Measurements from ENCODE around the gene HPD.

The HPD gene

DNA sequence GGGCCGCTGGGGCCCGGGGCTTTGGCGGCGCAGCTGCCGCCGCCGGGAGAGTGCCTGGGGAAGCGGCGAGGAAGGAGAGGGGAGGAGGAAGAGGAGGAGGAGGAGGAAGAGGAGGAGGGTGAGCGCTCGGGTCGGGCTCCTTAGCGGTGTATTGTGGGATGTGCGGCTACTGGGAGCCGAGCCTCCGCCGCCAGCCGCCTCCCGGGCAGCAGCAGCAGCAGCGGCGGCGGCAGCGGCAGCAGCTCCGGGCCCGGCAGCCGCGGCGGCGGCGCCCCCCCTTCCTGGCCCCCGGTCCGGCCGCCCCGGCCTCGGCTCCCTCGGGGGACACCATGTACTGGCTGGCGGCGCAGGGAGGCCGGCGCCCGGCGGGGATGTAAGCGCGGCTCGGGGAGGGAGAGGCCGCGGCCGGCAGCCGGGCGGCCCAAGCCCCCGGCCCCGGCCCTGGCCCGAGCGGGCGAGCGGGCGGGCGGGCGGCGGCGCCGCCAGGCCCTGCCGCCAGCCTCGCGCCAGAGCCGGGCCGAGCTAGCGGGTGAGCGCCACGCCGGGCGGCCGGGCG is 54.7 kb downstream of the HPD start, which contains the start of gene SETD1B:
TSS of gene SETD1B (plus strand) at position 149 of the 556 bp plus-strand sequence. CDS start 729 bp downstream, outside the sequence.
- H3K4me1 ChIP-seq (ENCODE audit: control insufficient read depth, insufficient read depth, low read length, unreplicated experiment) = peaks cover 10% of the 10 kb centered on the region
- peak within 1 kb of the TSS; percentile 97 for H3K4me3 ChIP-seq (ENCODE audit: low read depth, low read length)
- no peaks in the 10 kb centered on the region for H3K27me3 ChIP-seq (ENCODE audit: insufficient read depth, low read length)
- no peaks in the 10 kb centered on the region for H3K36me3 ChIP-seq (ENCODE audit: insufficient read depth, low read length)
- peak within 1 kb of the TSS; percentile 57 for H2AFZ ChIP-seq (ENCODE audit: low read length, unreplicated experiment)
- peaks cover 65% of the 10 kb centered on the region for H3K79me2 ChIP-seq (ENCODE audit: control insufficient read depth, insufficient read depth, low read length, unreplicated experiment)
- peak within 1 kb of the TSS; percentile 100 for H3K27ac ChIP-seq (ENCODE audit: low read depth, low read length)

DNA sequence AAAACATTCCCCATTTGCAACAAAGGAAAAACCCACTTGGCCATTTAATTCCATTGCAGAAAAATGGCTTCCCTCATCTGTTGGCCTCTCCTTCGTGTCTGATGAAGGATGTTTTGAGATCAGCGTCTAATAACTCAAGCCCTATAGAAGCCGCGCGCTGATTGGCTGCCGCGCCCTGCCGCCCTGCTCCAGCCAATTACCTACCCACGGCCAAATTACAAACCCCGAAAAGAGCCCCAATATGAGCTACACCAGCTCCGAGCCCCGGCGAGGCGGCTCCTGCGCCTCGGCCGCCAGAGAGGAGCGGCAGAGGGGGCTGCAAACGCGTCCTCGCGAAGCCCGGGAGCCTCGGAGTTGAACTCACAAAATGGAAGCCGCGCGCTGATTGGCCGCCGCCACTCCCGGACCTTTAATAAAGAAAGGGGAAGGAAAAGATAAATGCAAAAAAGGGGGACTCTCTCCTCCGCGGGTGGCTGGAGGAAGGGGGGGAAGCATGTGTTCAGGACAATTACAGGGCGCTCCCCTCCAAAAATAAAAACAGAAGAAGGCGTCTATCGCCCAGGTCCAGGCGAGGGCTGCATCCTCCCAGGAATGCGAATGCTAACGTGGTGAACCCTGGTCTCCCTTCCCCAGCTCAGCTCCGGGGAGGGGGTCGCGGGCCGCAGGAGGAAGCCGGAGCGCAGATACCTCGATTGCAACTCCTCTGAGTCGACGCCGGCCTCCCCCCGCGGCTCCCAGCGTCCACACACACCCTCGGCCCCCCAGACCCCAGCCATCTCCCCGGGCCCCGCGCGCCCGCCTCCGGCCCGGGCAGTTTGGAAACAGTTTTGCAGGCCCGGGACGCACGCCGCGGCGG is 55.6 kb downstream of the HPD start:
- Histone ChIP-seq H3K79me2 (ENCODE audit: control insufficient read depth, insufficient read depth, low read length, unreplicated experiment) (peaks cover 69% of the 10 kb centered on the region), H3K27ac (ENCODE audit: low read depth, low read length) (peak overlapping the region; percentile 100), H3K4me1 (ENCODE audit: control insufficient read depth, insufficient read depth, low read length, unreplicated experiment) (peaks cover 19% of the 10 kb centered on the region), H3K36me3 (ENCODE audit: insufficient read depth, low read length) (no peaks in the 10 kb centered on the region; the same call in 1 of the 2 replicates), H3K4me3 (ENCODE audit: low read depth, low read length) (peak overlapping the region; percentile 86), H2AFZ (ENCODE audit: low read length, unreplicated experiment) (peak overlapping the region; percentile 23), H3K27me3 (ENCODE audit: insufficient read depth, low read length) (no peaks in the 10 kb centered on the region)

DNA sequence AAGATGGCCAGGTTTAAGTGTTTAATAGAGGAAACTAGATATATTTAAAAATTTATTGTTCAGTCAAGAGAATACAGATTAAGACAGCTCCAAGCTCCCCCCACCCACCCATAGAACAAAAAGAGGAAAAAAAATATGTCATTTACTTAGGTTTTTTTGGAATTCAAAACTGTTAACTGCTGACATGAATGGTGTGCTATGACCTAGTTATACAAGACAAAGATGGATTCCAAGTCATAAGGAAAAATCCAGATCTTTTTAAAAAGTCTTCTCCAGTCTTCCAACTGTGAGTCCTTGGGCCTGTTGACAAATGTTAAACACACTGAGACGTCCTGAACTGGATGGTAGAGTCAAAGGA is 56.2 kb downstream of the HPD start:
- H3K79me2 ChIP-seq (ENCODE audit: control insufficient read depth, insufficient read depth, low read length, unreplicated experiment) = peaks cover 70% of the 10 kb centered on the region
- no peaks in the 10 kb centered on the region for H3K27me3 ChIP-seq (ENCODE audit: insufficient read depth, low read length)
- H2AFZ ChIP-seq (ENCODE audit: low read length, unreplicated experiment) = no peak overlapping the region
- peak overlapping the region; percentile 86 for H3K4me3 ChIP-seq (ENCODE audit: low read depth, low read length)
- no peaks in the 10 kb centered on the region; the same call in 1 of the 2 replicates for H3K36me3 ChIP-seq (ENCODE audit: insufficient read depth, low read length)
- peaks cover 25% of the 10 kb centered on the region for H3K4me1 ChIP-seq (ENCODE audit: control insufficient read depth, insufficient read depth, low read length, unreplicated experiment)
- peak overlapping the region; percentile 100 for H3K27ac ChIP-seq (ENCODE audit: low read depth, low read length)

DNA sequence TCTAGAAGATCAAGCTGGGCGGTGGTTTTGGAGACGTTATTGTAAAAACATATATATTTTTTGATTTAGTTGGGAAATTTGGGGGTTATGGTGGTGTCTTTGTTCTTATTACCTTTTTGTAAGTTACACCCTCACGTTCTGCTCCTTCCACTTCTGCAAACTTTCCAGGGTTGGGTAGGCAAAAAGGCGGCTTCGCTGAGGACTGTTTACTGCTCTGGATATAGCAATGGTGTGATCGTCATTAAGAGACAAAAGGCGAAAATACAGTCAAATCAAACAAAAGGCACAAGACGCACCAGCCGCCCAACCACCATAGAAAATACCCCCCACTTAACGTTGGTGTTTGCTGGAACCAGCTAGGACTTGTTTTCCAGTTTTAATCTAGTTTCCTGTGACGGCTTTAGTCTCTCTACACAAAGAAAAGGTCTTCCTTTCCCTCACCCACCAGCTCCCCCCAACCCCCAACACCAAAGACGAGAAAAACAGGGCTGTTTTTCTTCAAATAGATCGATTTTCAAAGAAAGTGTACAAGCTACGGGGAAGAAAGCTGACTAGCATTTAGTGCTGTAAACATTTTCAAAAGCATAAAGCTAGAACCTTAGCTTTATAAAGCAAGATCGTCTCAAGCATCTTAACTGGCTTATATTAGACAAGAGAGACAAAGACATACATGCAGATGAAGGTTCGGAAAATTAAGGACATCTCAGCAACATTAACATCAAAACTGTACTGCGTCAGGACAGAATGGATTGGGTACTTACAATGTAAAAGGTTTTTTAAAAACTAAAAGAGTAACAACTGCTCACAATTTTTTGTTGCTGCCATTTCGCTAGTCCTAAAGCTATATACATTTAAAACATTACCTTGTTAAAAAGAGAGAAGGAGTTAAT is 56.8 kb downstream of the HPD start:
- peaks cover 25% of the 10 kb centered on the region for H3K4me1 ChIP-seq (ENCODE audit: control insufficient read depth, insufficient read depth, low read length, unreplicated experiment)
- H3K4me3 ChIP-seq (ENCODE audit: low read depth, low read length) = peak overlapping the region; percentile 86
- no peaks in the 10 kb centered on the region; the same call in 1 of the 2 replicates for H3K36me3 ChIP-seq (ENCODE audit: insufficient read depth, low read length)
- peaks cover 68% of the 10 kb centered on the region for H3K79me2 ChIP-seq (ENCODE audit: control insufficient read depth, insufficient read depth, low read length, unreplicated experiment)
- H3K27me3 ChIP-seq (ENCODE audit: insufficient read depth, low read length) = no peaks in the 10 kb centered on the region
- peak overlapping the region; percentile 100 for H3K27ac ChIP-seq (ENCODE audit: low read depth, low read length)
- no peak overlapping the region for H2AFZ ChIP-seq (ENCODE audit: low read length, unreplicated experiment)

DNA sequence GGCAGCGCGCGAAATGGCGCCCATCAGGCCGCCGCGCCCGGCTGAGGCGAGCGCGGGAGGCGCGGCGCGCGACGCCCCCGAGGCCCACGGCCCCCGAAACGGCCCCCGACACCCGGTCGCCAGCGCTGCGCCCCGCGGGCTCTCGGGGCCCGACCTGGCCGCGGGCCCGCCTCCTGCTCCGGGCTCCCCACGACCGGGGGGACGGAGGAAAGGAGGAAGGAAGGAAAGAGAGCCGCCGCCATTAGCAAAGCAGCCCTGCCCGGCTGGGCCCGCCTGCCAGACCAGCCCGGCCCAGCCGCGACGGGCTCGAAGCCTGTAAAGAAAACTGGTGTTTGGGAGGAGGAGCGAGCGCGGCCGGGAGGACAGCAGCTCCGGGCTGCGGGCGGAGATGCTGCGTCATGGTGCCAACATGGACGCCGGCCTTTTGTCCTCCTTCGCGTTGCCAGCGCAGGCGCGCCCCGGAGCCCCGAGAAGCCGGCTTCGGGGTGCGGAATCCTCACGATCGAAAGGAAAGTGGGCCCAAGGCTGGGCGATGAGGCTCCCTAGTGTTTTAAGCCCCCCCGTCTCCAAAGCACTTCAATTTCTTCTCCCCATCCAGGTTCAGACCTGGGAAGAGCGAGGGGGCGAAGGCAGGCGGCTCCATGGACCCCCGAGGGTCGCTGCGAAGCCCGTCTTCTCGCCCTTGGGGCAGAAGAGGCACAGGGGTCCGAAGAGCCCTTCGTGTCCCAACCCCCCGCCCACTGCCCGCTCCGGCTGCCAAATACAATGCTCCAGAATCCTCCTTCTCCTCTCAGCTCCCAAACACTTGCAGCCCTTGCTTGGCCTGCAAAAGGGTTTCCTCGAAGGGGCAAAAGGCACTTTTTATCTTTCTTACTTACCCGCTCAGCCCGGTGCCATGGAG is 57.7 kb downstream of the HPD start:
- H3K36me3 ChIP-seq (ENCODE audit: insufficient read depth, low read length) = no peaks in the 10 kb centered on the region; the same call in 1 of the 2 replicates
- H3K79me2 ChIP-seq (ENCODE audit: control insufficient read depth, insufficient read depth, low read length, unreplicated experiment) = peaks cover 66% of the 10 kb centered on the region
- H2AFZ ChIP-seq (ENCODE audit: low read length, unreplicated experiment) = peak overlapping the region; percentile 26
- no peaks in the 10 kb centered on the region for H3K27me3 ChIP-seq (ENCODE audit: insufficient read depth, low read length)
- peaks cover 28% of the 10 kb centered on the region for H3K4me1 ChIP-seq (ENCODE audit: control insufficient read depth, insufficient read depth, low read length, unreplicated experiment)
- H3K4me3 ChIP-seq (ENCODE audit: low read depth, low read length) = peak overlapping the region; percentile 86
- H3K27ac ChIP-seq (ENCODE audit: low read depth, low read length) = peak overlapping the region; percentile 100

DNA sequence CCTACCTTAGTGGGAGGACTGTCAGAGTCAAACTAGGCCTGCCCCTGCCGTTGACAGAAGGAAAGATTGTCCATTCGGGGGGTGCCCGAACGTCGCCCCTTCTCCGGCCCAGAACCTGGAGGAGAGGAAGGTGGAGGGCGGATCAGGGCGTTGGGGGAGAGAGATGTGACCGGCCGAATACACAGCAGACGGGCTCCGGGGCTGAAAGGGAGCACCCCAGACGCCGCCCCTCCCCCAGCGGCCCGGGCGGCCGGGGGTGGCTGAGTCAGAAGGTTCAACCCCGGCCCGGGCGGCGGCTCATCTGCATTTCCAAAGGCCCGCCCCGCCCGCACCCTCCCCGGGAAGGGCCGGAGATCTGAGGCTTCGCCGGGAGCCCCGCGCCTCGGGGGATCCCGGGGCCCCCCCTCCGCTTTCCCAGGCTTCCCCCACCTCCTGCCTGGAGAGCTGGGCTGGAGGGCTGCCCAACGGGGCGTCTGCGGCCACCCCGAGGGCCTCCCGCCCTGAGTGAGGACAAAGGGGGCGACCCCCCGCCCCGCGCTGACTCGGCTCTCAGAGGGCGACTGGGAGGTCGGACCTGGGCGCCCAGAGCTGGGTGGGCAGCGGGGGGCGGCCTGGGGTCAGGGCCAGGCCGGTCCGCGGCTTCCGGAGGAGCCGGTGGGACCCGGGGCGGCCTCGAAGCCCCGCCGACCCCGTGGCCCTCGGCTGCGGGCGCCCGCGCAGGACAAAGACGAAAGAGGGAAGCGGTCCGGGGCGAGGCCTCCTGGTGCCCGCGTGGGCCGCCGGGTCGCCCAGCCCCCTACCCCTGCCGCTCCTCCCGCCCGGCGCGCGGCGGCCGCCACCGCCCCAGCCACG is 58.6 kb downstream of the HPD start:
- H3K79me2 ChIP-seq (ENCODE audit: control insufficient read depth, insufficient read depth, low read length, unreplicated experiment) = peaks cover 59% of the 10 kb centered on the region
- H3K27me3 ChIP-seq (ENCODE audit: insufficient read depth, low read length) = no peaks in the 10 kb centered on the region
- H3K36me3 ChIP-seq (ENCODE audit: insufficient read depth, low read length) = no peaks in the 10 kb centered on the region; the same call in 1 of the 2 replicates
- H3K27ac ChIP-seq (ENCODE audit: low read depth, low read length) = peak overlapping the region; percentile 100
- H2AFZ ChIP-seq (ENCODE audit: low read length, unreplicated experiment) = peak overlapping the region; percentile 26
- peaks cover 31% of the 10 kb centered on the region for H3K4me1 ChIP-seq (ENCODE audit: control insufficient read depth, insufficient read depth, low read length, unreplicated experiment)
- H3K4me3 ChIP-seq (ENCODE audit: low read depth, low read length) = peak overlapping the region; percentile 86

DNA sequence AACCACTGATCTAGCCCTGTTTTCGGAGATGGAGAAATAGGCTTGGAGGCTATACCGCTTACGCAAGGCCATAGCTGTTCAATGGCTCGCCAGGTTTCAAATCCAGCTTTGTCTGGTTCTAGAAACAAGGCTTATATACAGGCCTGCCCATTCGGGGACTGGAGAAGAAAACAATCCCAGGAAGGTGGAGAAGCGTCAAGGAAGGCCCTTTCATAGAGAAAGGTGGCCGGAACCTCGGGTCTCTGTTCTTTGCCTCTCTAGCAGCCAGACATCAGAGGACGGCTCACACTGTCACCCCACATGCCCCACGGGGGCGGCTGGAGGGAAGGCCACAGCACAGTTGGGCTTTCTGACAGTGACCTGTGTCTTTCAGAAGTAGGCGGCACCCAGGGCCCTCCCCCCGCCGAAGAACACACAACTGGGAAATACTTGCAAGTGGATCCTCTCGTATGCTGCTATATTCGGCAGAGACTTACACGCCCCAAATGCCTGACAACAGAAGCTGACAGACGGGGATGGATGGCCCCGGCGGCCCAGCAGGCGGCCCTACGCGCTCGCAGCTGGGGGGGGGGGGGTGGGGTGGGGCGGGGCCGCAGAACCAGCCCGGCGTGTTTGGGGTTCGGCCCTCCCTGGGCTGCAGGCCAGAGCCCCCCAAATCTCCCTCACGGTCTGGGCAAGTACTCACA is 59.4 kb downstream of the HPD start:
- Histone ChIP-seq H3K27ac (ENCODE audit: low read depth, low read length) (peak overlapping the region; percentile 100), H3K27me3 (ENCODE audit: insufficient read depth, low read length) (no peaks in the 10 kb centered on the region), H3K36me3 (ENCODE audit: insufficient read depth, low read length) (no peaks in the 10 kb centered on the region; the same call in 1 of the 2 replicates), H3K79me2 (ENCODE audit: control insufficient read depth, insufficient read depth, low read length, unreplicated experiment) (peaks cover 51% of the 10 kb centered on the region), H3K4me3 (ENCODE audit: low read depth, low read length) (peak overlapping the region; percentile 86), H3K4me1 (ENCODE audit: control insufficient read depth, insufficient read depth, low read length, unreplicated experiment) (peaks cover 31% of the 10 kb centered on the region), H2AFZ (ENCODE audit: low read length, unreplicated experiment) (no peak overlapping the region)

DNA sequence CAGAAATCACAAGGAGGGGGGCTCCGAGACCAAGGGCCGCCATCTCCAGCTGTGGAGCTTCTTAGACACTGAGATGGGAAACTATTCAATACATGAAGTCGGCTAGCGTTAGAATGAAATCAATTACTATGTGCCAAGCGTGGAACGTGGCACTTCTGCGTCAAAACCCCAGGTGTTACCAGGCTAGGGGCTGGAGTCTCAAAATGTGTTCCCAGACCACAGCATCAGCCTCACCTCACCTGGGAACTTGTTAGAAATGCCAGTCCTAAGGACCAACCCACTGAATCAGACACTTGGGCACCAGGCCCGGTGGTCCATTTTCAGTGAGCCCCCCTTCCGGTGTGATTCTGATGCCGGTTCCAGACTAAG is 59.9 kb downstream of the HPD start:
- Histone ChIP-seq H2AFZ (ENCODE audit: low read length, unreplicated experiment) (no peak overlapping the region), H3K27ac (ENCODE audit: low read depth, low read length) (peak overlapping the region; percentile 100), H3K79me2 (ENCODE audit: control insufficient read depth, insufficient read depth, low read length, unreplicated experiment) (peaks cover 51% of the 10 kb centered on the region), H3K4me3 (ENCODE audit: low read depth, low read length) (peak overlapping the region; percentile 86), H3K4me1 (ENCODE audit: control insufficient read depth, insufficient read depth, low read length, unreplicated experiment) (peaks cover 31% of the 10 kb centered on the region), H3K27me3 (ENCODE audit: insufficient read depth, low read length) (no peaks in the 10 kb centered on the region), H3K36me3 (ENCODE audit: insufficient read depth, low read length) (no peaks in the 10 kb centered on the region; the same call in 1 of the 2 replicates)
